Measurements from ENCODE around the gene CD226. TPM values are rescaled to one million over a fixed set of nuclear protein-coding genes. Genes with fewer than 3 reads are reported as not detected.
"Not testable (repeated sequence)": the region's sequence is repeated elsewhere in the genome, so short reads cannot be mapped to it uniquely, and the experiment has no call there.

The CD226 gene
- total RNA-seq, 4 donors from 2014 or later, result 0.03 to 1.6 (median 0.22) TPM

DNA sequence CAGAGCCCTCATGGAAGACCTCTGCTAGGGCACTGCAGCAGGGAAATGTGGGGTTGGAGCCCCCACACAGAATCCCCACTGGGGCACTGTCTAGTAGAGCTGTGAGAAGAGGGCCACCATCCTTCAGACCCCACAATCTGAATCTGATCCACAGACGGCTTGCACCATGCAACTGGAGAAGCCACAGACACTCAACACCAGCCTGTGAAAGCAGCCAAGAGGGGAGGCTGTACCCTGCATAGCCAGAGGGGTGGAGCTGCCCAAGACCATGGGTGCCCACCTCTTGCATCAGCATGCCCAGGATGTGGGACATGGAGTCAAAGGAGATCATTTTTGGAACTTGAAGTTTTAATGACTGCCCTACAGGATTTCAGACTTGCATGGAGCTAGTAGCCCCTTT is 6.5 kb downstream of the CD226 start:
- H3K27ac ChIP-seq, result no peak overlapping the region

DNA sequence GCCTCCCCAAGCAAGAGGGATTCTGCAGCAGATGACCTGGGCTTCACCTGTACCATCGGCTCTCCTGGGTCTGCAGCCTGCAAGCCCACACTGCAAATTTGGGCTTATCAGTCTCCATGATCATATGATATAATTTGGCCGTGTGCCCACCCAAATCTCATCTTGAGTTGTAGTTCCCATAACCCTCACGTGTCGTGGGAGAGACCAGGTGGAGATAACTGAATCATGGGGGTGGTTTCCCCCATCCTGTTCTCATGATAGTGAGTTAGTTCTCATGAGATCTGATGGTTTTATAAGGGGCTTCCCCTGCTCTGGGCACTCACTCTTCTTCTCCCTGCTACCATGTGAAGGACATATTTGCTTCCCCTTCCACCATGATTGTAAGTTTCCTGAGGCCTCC is 7.9 kb downstream of the CD226 start:
- H3K4me1 ChIP-seq; DNase-seq; H3K9me3 ChIP-seq; ATAC-seq; H3K27ac ChIP-seq; in situ Hi-C loops (cut with MboI; ENCODE audit: low sequenced_read_pairs in 4 of 4); H3K4me3 ChIP-seq; intact Hi-C loops (cut with DNase I; ENCODE audit: low total_unique reads); H3K36me3 ChIP-seq; H3K27me3 ChIP-seq: not testable (repeated sequence)

More for the DNA sequence above, 6.5 kb downstream of the CD226 start:
- Histone ChIP-seq H3K4me1 (no peaks in the 10 kb centered on the region), H3K27me3 (no peaks in the 10 kb centered on the region), H3K9me3 (no peaks in the 10 kb centered on the region), H3K36me3 (no peaks in the 10 kb centered on the region), H3K4me3 (no peak overlapping the region)
- no peak for ATAC-seq
- intact Hi-C loops (cut with DNase I; ENCODE audit: low total_unique reads) (no loop called here), in situ Hi-C loops (cut with MboI; ENCODE audit: low sequenced_read_pairs in 4 of 4) (no loop called here)
- no peak for TF ChIP-seq POLR2A (IDR thresholded peaks at IDR 0.05)
- TF ChIP-seq, protein P1, sequence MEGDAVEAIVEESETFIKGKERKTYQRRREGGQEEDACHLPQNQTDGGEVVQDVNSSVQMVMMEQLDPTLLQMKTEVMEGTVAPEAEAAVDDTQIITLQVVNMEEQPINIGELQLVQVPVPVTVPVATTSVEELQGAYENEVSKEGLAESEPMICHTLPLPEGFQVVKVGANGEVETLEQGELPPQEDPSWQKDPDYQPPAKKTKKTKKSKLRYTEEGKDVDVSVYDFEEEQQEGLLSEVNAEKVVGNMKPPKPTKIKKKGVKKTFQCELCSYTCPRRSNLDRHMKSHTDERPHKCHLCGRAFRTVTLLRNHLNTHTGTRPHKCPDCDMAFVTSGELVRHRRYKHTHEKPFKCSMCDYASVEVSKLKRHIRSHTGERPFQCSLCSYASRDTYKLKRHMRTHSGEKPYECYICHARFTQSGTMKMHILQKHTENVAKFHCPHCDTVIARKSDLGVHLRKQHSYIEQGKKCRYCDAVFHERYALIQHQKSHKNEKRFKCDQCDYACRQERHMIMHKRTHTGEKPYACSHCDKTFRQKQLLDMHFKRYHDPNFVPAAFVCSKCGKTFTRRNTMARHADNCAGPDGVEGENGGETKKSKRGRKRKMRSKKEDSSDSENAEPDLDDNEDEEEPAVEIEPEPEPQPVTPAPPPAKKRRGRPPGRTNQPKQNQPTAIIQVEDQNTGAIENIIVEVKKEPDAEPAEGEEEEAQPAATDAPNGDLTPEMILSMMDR (IDR thresholded peaks at IDR 0.05 in 4 of 5, conservative IDR thresholded peaks at IDR 0.05 in 1 of 5), result no peak
- DNase-seq, result no peak

DNA sequence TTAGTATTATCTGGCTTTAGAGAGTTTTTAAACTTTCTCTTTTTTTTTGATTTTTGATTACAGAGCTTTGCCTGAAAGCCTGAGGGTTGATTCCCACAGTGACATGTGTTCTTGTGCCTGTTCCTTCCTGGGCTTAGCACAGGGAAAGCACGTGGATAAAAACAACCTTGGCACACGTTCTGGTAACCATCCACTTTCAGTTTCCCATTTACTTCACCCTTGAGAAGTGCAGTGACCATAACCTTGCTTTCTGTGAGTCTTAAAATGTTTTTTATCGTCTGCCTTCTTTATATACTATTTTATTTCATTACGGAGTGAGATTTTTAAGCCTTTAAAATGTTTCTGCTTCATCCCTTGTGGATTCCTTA is 11.5 kb downstream of the CD226 start:
- Histone ChIP-seq H3K9me3 (no peaks in the 10 kb centered on the region), H3K27ac (no peak overlapping the region), H3K4me1 (no peaks in the 10 kb centered on the region), H3K27me3 (no peaks in the 10 kb centered on the region), H3K4me3 (no peak overlapping the region), H3K36me3 (no peaks in the 10 kb centered on the region)
- ATAC-seq (peak in 1 of 2 donors; percentile 89), DNase-seq (no peak)
- intact Hi-C loops (cut with DNase I; ENCODE audit: low total_unique reads) (no loop called here), in situ Hi-C loops (cut with MboI; ENCODE audit: low sequenced_read_pairs in 4 of 4) (no loop called here)
- no peak for TF ChIP-seq POLR2A (IDR thresholded peaks at IDR 0.05)
- TF ChIP-seq, protein P1 (IDR thresholded peaks at IDR 0.05 in 4 of 5, conservative IDR thresholded peaks at IDR 0.05 in 1 of 5), result no peak

DNA sequence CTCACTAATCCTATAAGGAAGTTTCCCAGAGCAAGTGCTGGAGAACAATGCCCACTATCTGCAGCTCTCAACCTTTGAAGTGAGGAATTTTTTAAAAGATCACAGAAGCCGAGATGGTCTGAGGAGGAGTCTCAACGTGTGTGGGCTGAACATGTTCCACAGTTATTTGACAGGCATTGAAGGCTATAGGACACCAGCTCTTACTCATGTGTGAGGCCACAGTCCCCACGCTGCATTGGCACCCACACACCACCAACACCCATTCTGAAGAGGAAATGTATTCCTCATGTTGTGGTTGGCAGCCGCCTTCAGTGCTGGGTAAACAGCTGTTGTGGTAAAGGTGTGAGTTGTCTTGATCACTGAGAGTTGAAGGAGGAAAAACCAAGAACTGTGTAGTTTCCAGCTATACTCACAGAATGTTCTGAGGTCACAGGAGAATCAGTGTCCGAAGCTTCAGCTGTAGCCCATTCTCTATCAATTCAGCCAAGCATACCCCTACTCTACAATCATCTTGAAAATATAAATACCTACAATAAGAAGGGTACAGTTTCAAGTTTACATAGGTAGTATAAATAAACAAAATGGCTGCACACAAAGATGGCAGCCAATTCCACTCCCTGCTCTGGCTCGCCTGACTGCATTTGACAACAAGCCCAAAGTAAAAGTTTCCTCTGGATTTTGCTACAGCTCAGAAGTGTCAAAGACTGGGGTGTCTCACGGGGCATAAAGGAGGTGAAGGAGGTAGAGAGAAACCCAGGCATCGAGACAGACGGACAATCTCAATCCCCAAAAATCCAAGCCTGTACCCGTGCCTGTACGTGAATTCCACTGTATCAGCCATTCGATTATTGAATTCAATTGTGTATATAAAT is 12.1 kb downstream of the CD226 start:
- TF ChIP-seq, protein P1 (IDR thresholded peaks at IDR 0.05 in 4 of 5, conservative IDR thresholded peaks at IDR 0.05 in 1 of 5), result no peak

DNA sequence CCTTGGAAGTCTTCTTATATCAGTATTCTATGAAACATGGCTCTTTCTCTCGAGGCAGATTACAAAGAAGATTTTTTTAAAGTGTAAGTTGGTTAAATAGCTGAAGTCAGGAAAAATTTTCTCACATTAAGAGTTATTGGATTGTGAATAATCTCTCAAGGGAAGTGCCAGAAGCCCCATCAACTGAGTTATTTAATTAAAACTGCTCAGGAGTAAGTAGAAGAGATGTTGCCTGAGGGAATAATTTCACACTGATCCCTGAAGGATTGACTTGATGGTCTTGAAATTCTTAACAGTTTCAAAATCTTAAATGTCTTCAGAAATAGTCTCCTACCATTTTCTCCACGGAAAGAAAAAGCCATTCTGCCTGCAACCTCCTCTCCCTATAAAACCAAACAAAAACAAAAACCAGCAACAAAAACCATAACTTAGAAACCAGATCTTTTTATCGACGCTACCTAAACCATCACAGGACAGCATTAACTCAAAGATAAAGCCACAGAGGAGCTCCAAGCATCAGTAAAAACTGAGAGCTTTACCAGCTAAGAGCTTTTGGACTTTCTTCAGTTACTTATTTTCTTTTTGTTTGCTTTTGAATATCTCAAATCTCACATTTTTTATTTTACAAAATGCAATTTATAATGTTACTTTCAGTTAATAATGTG is 12.9 kb downstream of the CD226 start:
- TF ChIP-seq POLR2A (IDR thresholded peaks at IDR 0.05), result no peak
- no peak overlapping the region for H3K27ac ChIP-seq
- no peak for ATAC-seq
- DNase-seq, result no peak
- intact Hi-C loops (cut with DNase I; ENCODE audit: low total_unique reads) (no loop called here), in situ Hi-C loops (cut with MboI; ENCODE audit: low sequenced_read_pairs in 4 of 4) (no loop called here)
- no peaks in the 10 kb centered on the region for H3K36me3 ChIP-seq
- no peaks in the 10 kb centered on the region for H3K4me1 ChIP-seq
- H3K9me3 ChIP-seq, result no peaks in the 10 kb centered on the region
- H3K27me3 ChIP-seq, result no peaks in the 10 kb centered on the region
- H3K4me3 ChIP-seq, result no peak overlapping the region

More for the DNA sequence above, 12.1 kb downstream of the CD226 start:
- Histone ChIP-seq H3K27me3 (no peaks in the 10 kb centered on the region), H3K27ac (no peak overlapping the region), H3K9me3 (no peaks in the 10 kb centered on the region), H3K36me3 (no peaks in the 10 kb centered on the region), H3K4me1 (no peaks in the 10 kb centered on the region), H3K4me3 (no peak overlapping the region)
- ATAC-seq (no peak), DNase-seq (no peak)
- intact Hi-C loops (cut with DNase I; ENCODE audit: low total_unique reads), result no loop called here
- in situ Hi-C loops (cut with MboI; ENCODE audit: low sequenced_read_pairs in 4 of 4), result no loop called here

Data from gastrocnemius medialis (tissue), 4 donors.